ENCODE results near the gene DDX41.

DNA sequence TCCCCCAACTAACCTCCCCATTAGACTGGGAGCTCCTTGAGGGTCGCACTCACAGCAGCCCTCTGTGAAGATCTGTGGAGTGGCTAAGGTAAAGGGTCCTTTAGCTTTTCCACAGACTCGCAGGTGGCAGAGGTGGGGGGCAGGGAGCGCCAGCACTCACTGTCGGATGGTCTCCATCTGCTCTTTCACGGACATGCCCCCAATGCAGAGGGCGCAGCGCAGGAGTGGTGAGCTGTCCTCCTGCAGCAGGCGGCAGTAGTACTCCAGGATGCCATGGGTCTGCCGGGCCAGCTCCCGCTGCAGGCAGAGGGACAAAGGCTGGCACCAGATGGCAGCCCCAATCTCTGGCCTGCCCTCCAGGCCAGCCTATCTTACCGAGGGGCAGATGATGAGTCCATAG is 2.2 kb downstream of the DDX41 start:
- TF ChIP-seq EZH2phosphoT487 (IDR thresholded peaks at IDR 0.05; ENCODE audit: insufficient read depth, low read depth) (no peak), EZH2 (IDR thresholded peaks at IDR 0.05; ENCODE audit: insufficient read depth, poor library complexity, severe bottlenecking) (no peak)

Data from GM23248 (cell line).